Hepatic stellate cell (primary cell): ENCODE data around the gene GRID1.
A peak's percentile ranks its signal among the peaks of the same experiment; 100 is the strongest.
"Not testable (repeated sequence)": the region's sequence is repeated elsewhere in the genome, so short reads cannot be mapped to it uniquely, and the experiment has no call there.

ENCODE experiments used
- DNase-seq: peaks from one replicate; pipeline ENCODE4 v3.0.0; 2011; ENCODE audit warnings: low spot score

Gene GRID1

DNA sequence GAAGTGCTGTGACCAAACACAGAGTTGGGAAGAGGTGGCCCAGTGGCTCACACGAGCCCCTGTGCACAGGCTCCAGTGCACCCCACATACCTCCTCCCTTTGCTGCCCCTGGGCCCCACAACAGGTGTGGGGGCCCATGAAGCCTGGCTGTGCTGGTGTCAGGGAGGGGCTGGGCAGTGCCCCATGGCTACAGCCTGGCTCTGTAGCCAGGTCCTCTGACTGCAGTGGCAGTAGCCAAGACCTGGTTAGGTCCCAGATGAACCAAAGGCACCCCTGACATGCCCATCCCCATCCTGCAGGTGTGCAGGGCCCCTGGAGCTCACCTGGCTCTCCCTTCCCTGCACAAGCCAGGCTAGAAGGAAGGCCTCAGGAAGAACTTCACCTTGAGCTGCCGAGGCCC lies 176.3 kb downstream of the GRID1 start:
- no peak for DNase-seq

DNA sequence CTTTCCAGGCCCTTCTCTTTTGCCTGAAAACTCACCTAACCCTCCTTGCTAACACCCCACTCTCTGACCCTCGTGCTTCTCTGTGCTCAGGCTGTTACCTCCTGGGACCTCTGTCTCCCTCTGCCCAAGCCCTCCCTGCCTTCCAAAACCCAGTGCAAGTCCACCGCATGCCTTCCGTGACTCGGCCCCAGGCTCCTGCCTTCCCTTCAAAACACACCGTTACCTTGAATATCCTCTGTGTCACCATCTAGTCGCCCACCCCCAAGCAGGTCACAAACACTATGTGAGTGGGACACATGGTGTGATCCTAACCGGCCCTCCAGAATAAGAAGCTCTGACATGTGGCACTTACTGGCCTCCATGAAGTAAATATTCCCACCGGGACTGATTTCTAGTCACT lies 176.7 kb downstream of the GRID1 start:
- DNase-seq, result no peak

DNA sequence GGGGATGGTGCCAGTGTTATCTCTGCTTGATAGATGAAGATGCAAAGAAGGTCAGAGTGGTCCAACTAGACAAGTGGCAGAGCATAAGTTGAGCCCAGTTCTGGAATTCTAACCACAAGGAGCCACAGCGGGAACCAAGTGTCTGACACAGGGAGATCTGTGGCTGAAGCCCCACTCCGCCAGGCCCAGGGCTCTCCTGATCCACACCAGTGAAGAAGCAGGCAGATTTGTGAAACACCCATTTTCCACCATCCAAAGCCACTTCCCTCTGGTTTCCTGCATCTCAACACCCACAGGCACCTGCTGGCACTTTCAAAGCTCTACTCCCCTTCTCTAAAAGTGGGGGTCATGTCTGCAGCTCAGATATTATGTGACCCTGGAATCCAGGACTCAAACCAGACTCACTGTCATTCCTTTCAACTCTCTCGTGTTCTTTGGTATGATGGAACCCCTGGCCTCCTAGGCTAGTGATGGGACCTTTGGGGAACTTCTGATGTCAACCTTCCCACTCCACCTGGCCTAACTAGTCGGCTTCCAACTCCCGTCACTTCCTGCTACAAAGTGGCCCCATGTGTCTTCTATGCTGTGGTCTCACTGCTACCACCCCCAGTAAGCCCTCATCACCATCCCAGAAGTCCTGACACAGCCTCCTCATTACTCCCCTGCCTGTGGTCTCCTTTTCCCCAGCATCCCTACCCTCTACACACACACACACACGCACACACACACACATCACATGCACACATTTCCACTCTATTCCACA lies 177.6 kb downstream of the GRID1 start:
- no peak for DNase-seq

DNA sequence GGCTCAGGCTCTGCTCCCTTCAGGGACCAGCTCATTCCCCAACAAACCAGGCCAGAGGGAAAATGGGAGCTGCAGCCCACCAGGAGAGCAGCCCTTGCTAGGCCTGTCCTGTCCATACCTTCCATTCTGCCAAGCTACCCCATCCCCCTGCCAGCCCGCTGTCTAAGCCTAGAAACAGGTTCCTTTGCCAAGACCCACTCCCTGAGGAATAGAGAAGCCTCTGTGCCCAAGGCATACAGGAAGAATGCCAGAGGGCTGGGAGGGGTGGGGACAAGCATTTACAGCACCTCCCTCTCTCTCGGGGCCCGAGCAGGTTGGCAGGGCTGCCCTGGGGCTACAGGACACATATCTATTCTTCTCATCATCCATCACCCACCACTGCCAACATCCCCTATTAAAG lies 178.3 kb downstream of the GRID1 start:
- no peak for DNase-seq

DNA sequence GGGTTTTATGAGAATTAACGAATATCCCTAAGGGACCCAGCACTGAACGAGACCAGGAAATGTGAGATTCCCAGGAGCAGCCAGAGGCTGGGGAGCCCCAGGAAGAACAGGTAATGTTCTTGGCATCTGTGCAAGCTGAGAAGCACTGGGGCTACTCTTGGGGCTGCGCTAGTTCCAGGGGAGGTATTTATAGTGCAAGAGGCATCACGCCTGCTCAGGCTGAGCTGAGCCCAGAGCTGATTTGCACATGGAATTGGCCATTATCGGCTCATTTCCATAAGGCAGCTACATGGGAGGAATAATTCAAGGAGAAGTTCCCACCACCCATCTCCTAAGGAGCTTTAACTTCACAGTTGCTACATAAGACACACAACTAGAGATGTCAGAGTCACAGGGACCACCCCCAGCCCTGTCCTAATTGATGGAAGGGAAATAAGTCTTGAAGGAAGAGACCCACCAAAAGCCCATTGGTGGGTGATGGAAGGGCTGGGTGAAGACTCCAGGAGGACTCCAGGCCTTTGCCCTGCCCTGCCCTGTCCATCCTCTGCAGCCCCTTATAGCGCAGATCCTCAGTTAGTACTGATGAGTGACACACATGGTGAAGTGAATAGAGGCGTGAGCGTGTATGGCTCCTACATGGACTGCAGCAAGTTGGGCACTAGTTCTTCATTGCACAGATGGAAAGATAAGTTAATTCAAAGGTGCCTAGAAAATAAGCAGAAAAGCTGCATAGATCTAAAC lies 178.9 kb downstream of the GRID1 start:
- no peak for DNase-seq

DNA sequence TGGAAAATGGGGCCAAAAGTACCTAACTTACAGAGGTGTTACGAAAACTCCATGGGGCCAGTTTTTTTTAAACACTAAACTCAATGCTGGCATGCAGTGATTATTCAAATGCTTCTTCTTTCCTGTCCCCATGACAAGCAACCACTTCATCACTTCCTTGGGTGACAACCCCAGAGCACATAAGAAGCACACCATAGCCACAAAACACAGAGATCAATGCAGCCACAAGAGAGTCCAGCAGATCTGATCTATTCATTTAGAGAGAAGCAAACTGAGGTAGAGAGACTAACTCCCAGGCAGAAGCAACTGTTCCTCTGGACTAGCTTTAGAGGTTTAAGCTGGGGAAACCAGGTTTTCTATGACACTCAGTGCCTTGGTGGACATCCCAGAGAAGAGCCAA lies 180.0 kb downstream of the GRID1 start:
- DNase-seq, result no peak

DNA sequence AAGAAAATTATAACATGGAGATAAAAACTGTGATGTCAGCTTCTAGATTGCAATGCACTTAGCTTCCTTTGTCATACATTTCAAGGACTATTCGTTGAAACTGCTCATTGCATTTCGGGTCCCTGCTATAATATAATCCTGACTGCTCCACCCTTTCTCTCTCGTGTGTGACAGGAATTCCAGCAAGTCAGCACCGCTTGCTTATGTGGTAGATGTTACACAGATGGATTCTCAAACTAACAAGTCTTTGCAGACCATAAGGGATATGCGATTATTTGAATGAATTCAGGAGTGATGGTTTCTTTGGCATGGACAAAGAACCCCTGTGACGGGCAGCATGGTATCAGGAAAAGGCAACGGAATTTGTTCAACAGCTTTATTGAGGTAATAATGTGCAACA lies 184.0 kb downstream of the GRID1 start:
- no peak for DNase-seq

DNA sequence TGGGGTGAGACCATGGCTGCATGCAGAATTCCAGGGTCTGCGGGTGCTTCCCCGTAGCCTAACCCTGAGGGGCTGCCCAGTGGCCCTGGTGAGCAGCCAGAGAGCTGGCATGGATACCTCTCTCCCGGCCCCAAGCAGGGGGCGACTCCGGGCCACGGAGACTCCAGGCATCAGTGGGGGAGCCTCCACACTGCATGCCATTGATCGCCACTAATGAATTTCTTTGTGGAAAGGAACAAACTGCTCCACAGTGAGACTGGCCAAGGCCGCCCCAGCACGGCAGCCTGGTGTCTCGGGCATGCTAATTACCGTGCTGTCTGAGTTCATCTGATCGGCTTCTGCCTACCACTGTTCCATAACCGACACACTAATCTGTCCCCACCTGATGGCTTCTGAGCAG lies 184.4 kb downstream of the GRID1 start:
- no peak for DNase-seq

DNA sequence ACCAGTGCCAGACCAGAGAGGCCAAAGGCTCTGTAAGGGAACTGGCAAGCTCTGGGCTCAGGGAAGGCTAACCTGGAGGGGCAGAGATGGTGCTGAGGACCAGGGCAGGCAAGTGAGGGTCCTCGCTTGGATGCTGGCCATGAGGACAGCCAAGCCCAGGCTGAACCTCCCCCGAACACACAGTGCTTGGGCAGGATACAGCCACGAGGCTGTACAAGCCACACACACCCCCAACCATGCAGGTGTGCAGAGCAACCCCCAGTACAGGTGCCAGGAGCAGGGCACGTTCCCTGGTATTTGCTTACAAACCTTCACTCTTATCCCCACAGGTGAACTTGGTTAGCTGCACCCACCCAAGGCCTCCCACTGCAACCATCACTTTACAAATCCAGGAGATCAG lies 185.7 kb downstream of the GRID1 start:
- no peak for DNase-seq

DNA sequence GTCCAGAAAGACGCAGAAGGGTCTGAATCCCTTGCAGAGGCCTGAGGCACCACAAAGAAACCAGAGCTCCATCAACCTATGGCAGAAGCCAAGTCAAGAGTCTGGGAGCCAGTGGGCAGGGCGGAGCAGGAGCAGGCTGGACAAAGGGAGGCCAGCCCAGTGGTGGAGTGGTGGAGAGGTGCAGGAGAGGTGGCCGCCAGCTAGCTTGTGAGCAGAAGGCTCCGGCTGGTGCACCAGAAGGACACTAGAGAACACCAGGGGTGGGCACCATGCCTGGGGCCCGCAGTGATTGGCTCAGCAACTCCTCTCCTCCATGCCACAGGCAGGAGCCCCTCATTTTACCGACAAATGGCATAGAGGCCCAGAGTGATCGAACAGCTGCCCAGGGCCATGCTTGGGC lies 186.6 kb downstream of the GRID1 start:
- no peak for DNase-seq

DNA sequence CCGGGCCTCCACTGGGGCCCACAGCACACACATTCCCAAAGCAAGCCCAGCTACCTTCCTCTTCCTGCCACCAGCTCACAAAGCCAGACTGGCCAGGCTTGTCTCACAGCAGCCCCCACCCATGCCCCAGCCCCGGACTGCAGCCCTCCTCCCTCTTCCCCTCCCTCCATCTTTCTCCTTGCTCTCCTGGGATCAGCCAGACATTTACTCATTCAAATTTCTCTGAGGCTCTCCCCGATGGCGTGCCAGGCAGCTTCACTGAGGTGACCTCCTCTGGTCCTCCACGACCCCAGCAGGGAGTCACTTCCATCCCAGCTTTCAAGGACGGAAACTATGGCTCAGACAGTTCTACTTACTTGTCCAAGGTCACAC lies 187.5 kb downstream of the GRID1 start:
- no peak for DNase-seq

DNA sequence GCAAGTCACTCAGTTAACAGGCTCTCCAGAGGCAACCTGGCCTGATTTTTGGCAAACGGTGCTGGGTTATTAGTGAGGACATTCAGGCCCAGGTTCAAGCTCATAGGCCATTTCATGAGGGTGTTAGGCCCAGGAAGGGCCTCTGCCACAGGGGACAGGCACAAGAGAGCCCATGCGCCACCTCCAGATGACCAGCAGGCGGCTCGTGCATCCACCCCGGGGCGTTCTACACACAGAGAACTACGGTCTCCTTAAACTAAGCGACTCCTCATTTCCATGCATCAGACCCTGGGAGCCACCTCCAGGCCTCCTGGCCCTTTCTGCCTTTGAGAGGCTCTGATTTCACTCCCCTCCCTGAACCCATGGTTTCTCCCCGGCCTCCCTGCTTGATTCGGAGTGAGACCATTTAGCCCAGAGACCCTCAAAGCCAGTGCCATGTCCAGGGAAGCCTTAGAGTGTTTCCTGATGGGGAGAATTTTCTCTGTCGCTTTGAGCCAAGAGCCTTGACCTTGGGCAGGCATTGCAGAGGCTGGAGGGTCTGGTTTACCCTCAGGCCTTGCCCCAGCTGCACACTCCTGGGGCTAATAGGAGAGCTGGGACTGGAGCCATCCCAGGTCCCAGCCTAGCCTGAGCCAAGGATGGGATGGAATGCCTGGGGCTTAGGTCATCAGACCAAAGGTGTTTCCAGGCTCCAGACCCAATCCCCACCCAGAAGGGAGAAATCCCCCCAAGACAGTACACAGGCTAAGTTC lies 188.0 kb downstream of the GRID1 start:
- DNase-seq, result peak; percentile 31

DNA sequence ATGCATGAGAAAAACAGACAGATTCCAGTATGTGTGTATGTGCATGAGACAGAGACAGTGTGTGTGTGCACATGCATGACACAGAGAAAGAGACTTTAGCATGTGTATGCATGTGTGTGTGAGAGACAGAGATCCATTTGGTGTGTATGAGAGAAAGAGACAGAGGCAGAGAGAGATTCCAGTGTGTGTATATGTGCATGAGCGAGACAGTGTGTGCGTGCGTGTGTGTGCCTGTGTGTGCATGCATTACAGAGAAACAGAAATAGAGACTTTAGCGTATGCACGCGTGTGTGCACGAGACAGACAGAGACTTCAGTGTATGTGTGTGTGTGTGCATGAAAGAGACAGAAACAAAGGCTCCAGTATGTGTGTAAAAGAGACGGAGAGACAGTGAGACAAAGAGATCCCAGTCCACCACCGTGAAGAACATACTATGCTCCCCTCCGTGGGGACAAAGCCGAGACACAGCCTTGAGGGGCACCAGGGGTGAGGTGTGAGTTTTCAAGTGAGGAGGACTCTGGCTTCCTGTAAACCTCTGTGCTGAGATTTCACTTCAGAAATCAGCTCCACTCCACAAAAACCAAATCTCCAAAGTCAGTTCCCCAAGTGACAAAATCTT lies 188.9 kb downstream of the GRID1 start:
- DNase-seq, result no peak

DNA sequence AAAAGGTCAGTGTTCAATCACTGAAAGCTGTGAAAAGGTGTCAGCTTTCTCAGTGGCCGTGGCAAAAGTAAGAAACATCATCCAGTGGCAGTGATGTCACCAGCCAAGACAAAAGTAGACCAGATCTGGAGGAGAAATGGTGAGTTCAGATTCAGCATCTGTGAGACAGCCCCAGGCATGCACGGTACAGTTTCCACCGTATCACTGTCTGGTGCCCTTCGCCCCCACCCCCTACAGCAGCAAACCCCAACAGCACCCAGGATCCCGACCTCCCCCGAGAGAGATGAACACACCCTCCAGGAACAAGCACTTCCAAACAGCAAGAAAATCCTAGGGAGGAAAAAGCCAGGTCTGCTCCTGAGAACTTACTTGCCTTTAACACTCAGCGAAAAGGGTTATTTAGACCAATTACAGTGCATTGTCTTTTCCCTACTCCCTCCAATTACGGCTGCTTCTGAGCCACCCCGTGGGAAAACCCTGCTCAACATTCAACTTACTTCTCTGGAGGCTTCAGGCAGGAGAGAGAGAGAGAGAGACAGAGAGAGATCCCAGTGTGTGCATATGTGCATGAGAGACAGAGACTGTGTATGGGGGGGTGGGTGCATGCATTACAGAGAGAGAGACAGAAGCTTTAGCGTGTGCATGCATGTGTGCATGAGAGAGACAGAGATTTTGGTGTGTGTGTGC lies 189.6 kb downstream of the GRID1 start:
- no peak for DNase-seq

DNA sequence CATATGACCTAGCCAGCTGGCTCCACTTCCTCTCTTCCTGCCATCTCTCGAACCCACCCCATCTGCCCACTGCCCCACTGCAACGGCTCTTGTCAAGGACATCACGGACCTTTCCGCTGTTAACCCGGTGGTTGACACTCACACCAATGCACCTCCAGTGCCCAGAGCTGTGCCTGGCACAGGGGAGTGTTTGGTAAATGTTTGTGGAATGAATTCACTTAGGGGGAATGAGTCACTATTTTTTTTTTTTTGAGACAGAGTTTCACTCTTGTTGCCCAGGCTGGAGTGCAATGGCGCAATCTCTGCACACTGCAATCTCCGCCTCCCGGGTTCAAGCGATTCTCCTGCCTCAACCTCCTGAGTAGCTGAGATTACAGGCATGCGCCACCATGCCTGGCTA lies 191.1 kb downstream of the GRID1 start:
- DNase-seq, result not testable (repeated sequence)

DNA sequence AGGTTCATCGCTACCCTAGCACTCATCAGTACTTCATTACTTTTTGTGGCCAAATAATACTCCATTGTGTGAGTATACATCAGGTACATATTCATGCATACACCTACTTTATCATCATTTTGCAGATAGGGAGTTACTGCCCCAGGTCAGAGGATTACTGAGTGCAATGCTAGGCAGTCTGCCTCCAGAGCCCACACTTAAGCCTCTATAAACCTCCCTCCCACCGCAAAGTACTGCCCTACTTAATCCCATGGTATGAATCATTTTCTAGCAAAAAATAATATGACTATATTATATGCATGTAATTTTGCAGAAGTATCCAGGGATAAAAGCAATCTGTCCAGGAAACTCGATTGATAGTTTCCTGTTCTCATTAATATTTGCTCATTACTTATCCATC lies 194.3 kb downstream of the GRID1 start:
- DNase-seq, result no peak

DNA sequence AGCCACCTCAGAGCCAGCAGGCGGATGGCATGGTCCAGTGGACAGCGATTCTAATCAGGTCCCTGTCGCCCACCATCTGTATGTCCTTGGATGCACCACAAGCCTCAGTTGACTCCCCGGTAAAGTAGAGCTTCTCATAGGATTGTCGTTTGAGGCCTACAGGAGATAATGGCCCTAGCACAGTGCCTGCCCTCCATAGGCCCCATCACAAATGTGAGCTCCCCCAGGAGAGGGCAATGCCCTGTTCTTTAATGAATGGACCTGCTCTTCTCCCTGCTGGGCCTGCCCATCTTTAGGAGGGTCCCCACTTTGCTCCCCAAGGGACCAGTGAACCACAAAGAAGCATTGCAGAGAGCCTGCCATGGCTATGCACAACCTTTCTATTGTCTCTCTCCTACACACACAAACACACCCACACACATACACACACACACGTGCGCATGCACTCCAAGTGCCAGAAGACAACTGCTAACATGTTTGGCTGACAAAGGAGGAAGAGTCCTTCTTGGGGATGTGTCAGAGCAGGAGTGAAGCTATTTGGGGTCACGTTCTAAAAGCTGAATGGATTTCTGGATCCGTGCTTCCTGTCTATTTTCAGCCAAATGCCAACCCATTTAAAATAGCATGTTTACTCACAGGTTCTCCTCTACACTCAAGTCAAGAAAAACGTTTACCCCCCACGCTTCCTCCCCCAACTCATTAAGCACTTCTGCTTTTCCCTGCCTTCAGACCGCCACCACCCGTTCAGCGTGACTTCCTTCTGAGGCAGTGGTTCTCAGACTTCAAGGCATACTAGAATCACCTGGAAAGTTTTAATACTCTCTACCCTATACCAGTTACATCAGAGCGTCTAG lies 196.1 kb downstream of the GRID1 start:
- DNase-seq, result no peak

DNA sequence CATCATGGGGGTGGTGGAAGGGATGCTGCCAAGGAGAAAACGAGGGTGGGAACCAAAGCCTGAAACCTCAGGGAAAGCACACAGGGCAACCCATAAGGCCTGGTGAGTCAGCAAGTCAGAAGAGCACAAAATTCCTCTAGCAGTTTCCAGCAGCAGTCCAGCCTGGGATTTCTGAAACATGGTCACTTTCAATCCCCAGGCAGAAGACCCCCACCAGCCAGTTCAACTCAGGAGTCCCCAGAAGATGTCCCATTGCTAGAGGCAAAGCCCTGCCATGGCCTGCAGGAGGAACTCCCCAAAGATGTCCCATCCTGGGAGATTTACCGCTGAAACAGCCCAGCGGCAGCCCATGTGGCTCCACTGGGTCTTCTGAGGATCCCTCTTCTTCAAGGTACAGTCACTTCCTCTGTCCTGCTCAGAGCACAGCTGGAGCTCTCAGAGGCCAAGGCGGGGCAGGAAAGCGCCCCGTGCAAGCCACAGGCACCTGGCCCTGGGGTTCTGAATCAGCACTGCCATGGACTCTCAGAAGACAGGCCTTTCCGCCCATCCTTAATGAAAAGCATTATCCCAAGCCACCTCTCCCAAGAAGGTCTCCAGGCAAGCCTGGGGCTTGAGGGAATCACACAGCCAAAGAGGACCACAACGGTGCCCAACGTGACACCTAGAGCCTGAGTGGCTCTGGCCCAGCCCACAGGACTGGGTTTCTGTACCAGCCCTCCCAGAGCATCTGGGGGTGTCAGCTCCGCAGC lies 196.9 kb downstream of the GRID1 start:
- DNase-seq, result no peak

DNA sequence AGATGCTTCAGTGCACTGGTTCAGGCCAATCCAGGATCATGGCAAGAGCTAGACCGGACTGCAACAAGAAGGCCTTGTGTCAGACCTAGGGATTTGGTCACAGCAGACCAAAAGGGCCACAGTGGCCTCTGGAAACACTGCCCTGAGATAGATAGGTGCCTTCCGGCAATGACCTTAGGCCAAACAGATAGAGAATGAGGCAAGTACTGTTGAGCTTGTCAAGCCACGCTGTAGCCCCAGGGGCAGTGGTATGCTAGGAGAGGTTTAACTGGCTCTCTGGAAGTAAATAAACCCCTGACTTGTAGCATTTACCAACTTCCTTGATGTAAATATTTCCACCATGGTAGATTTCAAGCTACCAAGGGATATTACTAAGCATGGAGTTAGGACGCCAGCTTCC lies 197.5 kb downstream of the GRID1 start:
- no peak for DNase-seq

DNA sequence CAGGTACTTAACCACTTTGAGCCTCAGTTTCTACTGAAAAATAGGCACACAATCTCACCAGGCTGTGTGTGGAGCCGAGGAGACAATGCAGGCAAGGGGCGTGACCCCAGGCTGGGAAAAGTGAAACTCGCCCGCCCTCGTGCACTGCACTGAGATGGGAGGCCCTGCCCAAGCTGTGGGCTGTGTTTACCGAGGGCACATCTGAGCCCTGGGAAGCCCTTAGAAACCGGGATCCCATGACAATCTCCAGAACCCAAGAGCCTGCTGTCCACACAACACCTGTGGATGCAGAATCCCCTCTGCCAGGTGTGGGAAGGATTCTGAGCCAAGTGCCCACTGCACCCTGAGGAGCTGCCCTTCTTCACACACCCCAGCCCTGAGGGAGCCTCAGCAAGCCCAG lies 198.3 kb downstream of the GRID1 start:
- no peak for DNase-seq

DNA sequence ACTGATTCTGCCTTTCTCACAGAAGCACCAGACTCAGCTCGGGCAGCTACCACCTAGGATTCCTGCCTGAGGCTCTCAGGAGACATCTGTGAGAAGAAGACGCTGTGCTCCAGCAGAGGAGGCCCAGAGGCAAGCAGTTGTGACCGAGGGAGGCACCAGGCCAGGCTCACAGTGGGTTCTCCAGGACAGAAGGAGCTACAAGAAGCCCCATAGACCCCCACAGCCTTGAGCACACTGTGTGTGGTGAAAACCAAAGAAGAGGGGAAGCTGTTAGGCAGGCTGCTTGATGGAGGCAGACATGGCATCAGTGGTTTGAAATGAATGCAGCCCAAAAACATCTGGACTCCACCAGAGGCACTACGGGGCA lies 198.8 kb downstream of the GRID1 start:
- no peak for DNase-seq
